Activated naive CD8-positive, alpha-beta T cell treated with anti-CD3 and anti-CD28 coated beads for 36 hours (primary cell): ENCODE measurements around the gene LRSAM1. TPM values are rescaled to one million over a fixed set of nuclear protein-coding genes. Genes with fewer than 3 reads are reported as not detected.

ENCODE experiments used
- DNase-seq: peaks from one replicate; pipeline ENCODE4 v3.0.0; 2021
- H3K27ac Mint-ChIP-seq: one replicate; pipeline ENCODE4 v1.8.0; 2022; ENCODE audit warnings: mild to moderate bottlenecking, moderate library complexity, mixed read lengths
- H3K27me3 Mint-ChIP-seq: one replicate; pipeline ENCODE4 v1.8.0; 2022; ENCODE audit warnings: mild to moderate bottlenecking, mixed read lengths
- H3K36me3 Mint-ChIP-seq: one replicate; pipeline ENCODE4 v1.8.0; 2021; ENCODE audit warnings: mild to moderate bottlenecking, mixed read lengths
- H3K4me1 Mint-ChIP-seq: one replicate; pipeline ENCODE4 v1.8.0; 2021; ENCODE audit warnings: mixed read lengths
- H3K4me3 Mint-ChIP-seq: one replicate; pipeline ENCODE4 v1.8.0; 2022; ENCODE audit warnings: mild to moderate bottlenecking, moderate library complexity, mixed read lengths
- H3K9me3 Mint-ChIP-seq: one replicate; pipeline ENCODE4 v1.8.0; 2022; ENCODE audit warnings: mixed read lengths
- total RNA-seq, 2 experiments: library from RNA; stranded (reverse); gene quantifications; one replicate each; pipeline ENCODE4 v1.2.3, GENCODE V29; 2021

LRSAM1 gene
- total RNA-seq, 2 experiments from 2014 or later, result 17.7 to 20.7 TPM

- no peaks in the 10 kb centered on the region for H3K9me3 Mint-ChIP-seq
- no peak overlapping the region for H3K27ac Mint-ChIP-seq
- H3K4me3 Mint-ChIP-seq, result no peak overlapping the region
Measured at GRCh38 chr9:127421057-127421456, 30.3 kb upstream of the LRSAM1 start.

GRCh38 chr9:127422133-127422782, 29.1 kb upstream of the LRSAM1 start:
- Mint-ChIP-seq H3K27me3 (no peaks in the 10 kb centered on the region), H3K36me3 (peaks cover 24% of the 10 kb centered on the region), H3K9me3 (no peaks in the 10 kb centered on the region), H3K4me1 (peaks cover 28% of the 10 kb centered on the region), H3K27ac (no peak overlapping the region), H3K4me3 (no peak overlapping the region)
- DNase-seq, result no peak

More at GRCh38 chr9:127421057-127421456, 30.3 kb upstream of the LRSAM1 start:
- Mint-ChIP-seq H3K4me1 (peaks cover 20% of the 10 kb centered on the region), H3K36me3 (peaks cover 13% of the 10 kb centered on the region), H3K27me3 (peaks cover 4% of the 10 kb centered on the region)
- no peak for DNase-seq

- Mint-ChIP-seq H3K9me3 (no peaks in the 10 kb centered on the region), H3K27me3 (no peaks in the 10 kb centered on the region), H3K27ac (peak overlapping the region; percentile 12), H3K4me1 (peaks cover 30% of the 10 kb centered on the region), H3K36me3 (peaks cover 28% of the 10 kb centered on the region), H3K4me3 (peak overlapping the region; percentile 95)
- no peak for DNase-seq
Measured at GRCh38 chr9:127422787-127423186, 28.5 kb upstream of the LRSAM1 start.

DNA sequence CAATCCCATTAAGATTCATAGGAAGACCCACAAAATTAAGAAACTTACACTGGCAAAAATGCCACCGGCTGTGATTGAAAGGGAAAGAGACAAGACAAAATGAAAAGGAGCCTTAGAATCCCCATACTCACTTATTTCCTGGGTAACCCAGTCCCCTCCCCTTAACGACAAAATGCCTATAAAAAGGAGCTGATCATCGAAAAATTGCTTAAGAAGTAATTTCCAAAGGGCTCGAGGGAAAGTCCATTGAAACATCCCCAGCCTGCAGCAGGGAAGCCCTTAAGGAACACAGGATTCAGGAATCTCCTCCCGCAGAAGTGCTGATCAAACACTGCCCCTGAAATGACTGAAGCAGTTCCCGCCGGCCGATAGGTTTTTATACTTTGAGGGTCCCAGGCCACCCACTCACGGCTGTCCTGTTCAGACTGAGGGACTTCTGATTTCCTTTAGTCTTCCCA, 27.8 kb upstream of the LRSAM1 start:
- no peaks in the 10 kb centered on the region for H3K27me3 Mint-ChIP-seq
- peak overlapping the region; percentile 99 for H3K27ac Mint-ChIP-seq
- peaks cover 35% of the 10 kb centered on the region for H3K36me3 Mint-ChIP-seq
- peak overlapping the region; percentile 95 for H3K4me3 Mint-ChIP-seq
- H3K4me1 Mint-ChIP-seq, result peaks cover 37% of the 10 kb centered on the region
- no peak for DNase-seq
- H3K9me3 Mint-ChIP-seq, result no peaks in the 10 kb centered on the region

DNA sequence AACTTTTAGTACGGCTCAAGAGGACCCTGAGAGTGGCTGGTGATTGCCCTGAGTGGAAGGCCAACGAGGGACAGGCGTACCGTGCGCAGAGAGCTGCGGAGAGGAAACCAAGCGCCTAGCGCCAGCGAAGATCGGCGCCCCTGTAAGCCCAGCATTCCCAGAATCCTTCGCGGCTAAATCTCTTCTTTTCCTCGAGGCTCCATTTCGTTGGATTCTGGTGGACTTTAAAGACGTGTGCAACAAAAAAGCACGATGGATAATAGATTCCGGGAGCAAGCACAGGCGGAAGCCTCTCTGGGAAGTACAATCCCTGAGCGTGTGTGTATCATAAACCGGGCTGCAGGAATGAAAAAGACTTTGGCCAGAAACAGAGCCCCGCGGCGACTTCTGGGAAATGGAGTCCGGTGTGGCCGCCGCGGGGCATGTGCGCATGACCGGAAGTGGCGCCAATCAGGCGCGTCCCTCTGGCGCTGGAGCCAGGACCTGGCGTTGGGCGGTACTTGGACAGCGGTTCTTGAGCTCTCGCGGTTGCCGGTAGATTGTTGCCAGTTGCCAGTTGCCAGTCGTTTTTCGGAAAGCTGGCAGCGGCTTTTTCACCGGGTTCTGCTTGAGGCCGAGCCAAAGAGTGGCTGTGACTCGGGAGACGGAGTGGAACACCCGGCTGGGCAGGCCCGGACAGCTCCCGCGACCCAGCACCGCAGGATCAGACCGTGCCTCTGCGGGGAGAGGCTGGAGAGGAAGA, 27.2 kb upstream of the LRSAM1 start, which contains the start of gene ZNF79:
ZNF79 (plus strand) TSS at position 449 of the 742 bp plus-strand sequence. CDS start 406 bp downstream, outside the sequence.
- Mint-ChIP-seq H3K4me1 (peaks cover 41% of the 10 kb centered on the region), H3K36me3 (peaks cover 40% of the 10 kb centered on the region), H3K27me3 (no peaks in the 10 kb centered on the region), H3K9me3 (no peaks in the 10 kb centered on the region), H3K27ac (peak within 1 kb of the TSS; percentile 99), H3K4me3 (peak within 1 kb of the TSS; percentile 95)
- peak; percentile 94 for DNase-seq

DNA sequence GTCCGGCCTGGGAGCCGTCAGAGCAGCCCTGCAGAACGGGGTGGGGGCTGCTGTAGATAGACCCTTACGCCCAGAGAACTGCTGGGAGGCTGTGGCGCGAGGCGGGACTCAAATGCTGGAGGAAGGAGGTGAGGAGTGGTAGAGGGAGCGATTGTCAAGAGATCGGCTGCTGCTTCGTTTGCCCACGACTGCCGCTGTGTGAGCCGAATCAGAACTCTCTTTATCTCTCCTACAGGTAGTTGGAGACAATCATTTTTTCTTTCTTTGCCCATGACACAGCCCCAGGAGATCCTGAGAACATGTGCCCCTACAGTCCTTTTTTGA, 26.7 kb upstream of the LRSAM1 start:
- peak overlapping the region; percentile 99 for H3K27ac Mint-ChIP-seq
- H3K9me3 Mint-ChIP-seq, result no peaks in the 10 kb centered on the region
- peaks cover 41% of the 10 kb centered on the region for H3K36me3 Mint-ChIP-seq
- no peaks in the 10 kb centered on the region for H3K27me3 Mint-ChIP-seq
- no peak for DNase-seq
- peak overlapping the region; percentile 95 for H3K4me3 Mint-ChIP-seq
- peaks cover 41% of the 10 kb centered on the region for H3K4me1 Mint-ChIP-seq

DNA sequence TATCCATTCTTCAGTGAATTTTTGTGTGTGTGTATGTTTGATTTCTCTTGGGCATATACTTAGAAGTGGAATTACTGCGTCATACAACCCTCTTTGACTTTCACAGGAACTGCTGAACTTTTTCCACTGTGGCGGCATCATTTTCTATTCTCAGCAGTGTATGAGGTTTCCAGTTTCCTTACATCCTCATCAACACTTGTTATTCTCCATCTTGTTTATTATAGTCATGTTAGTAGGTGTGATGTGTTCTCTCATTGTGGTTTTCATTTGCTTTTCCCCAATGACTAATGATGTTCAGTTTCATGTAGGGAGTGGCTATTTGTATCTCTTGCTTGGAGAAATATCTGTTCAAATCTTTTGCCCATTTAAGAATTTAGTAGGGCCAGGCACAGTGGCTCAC, 24.6 kb upstream of the LRSAM1 start:
- no peaks in the 10 kb centered on the region for H3K9me3 Mint-ChIP-seq
- H3K27ac Mint-ChIP-seq, result peak overlapping the region; percentile 99
- H3K4me3 Mint-ChIP-seq, result peak overlapping the region; percentile 95
- H3K27me3 Mint-ChIP-seq, result no peaks in the 10 kb centered on the region
- H3K4me1 Mint-ChIP-seq, result peaks cover 51% of the 10 kb centered on the region
- peaks cover 59% of the 10 kb centered on the region for H3K36me3 Mint-ChIP-seq
- DNase-seq, result peak; percentile 58

DNA sequence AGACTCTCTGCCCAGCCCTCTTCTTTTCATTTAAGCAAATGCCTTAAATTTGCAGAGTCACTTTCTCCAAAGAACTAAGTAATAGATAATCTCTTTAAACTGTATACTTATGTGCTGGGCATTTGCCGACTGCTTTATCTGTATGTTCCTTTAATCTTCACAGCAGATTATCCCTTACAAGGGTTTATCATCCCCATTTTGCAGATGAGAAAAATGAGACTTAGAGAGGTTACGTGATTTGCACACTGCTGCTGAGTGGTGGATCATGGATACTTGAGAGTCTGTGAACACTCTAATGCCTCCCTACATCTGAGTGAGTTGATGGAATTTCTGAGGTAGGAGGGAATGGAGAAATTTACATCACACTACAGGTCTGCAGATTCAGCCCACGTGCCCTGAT, 23.0 kb upstream of the LRSAM1 start:
- Mint-ChIP-seq H3K4me1 (peaks cover 46% of the 10 kb centered on the region), H3K4me3 (no peak overlapping the region), H3K36me3 (peaks cover 62% of the 10 kb centered on the region), H3K27ac (peak overlapping the region; percentile 6), H3K9me3 (no peaks in the 10 kb centered on the region), H3K27me3 (no peaks in the 10 kb centered on the region)
- no peak for DNase-seq

GRCh38 chr9:127430415-127430814, 20.9 kb upstream of the LRSAM1 start:
- Mint-ChIP-seq H3K36me3 (peaks cover 71% of the 10 kb centered on the region), H3K4me1 (peaks cover 41% of the 10 kb centered on the region), H3K27ac (peak overlapping the region; percentile 53), H3K9me3 (no peaks in the 10 kb centered on the region), H3K4me3 (no peak overlapping the region), H3K27me3 (no peaks in the 10 kb centered on the region)
- DNase-seq, result no peak

GRCh38 chr9:127437497-127438264, 13.6 kb upstream of the LRSAM1 start:
- Mint-ChIP-seq H3K4me3 (no peak overlapping the region), H3K27me3 (no peaks in the 10 kb centered on the region), H3K27ac (peak overlapping the region; percentile 47), H3K4me1 (peaks cover 2% of the 10 kb centered on the region), H3K36me3 (peaks cover 47% of the 10 kb centered on the region), H3K9me3 (no peaks in the 10 kb centered on the region)
- no peak for DNase-seq

DNA sequence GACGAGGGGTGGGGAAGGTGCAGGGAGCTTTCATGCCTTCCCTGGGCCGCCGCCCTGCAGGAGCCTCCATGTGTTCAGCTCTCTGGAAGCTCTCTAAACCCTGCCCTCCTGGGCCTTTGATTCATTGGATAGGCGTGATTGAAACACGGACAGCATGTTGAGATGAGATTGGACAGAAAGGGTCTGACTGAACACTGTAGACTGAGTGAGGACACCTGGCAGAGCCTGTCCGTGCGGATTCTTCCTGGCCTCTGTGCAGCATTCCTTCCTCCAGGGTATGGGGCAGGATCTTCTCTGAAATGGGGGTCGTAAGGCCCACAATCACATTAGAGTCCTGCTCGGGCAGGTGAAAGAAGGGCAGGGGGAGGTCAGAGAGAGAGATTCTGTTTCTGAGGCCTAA, 12.9 kb upstream of the LRSAM1 start:
- Mint-ChIP-seq H3K27ac (no peak overlapping the region), H3K27me3 (no peaks in the 10 kb centered on the region), H3K4me3 (no peak overlapping the region), H3K9me3 (no peaks in the 10 kb centered on the region), H3K36me3 (peaks cover 48% of the 10 kb centered on the region), H3K4me1 (no peaks in the 10 kb centered on the region)
- no peak for DNase-seq

- Mint-ChIP-seq H3K27me3 (peaks cover 5% of the 10 kb centered on the region), H3K4me1 (peaks cover 30% of the 10 kb centered on the region), H3K36me3 (peaks cover 87% of the 10 kb centered on the region), H3K9me3 (peaks cover 21% of the 10 kb centered on the region), H3K27ac (peak overlapping the region; percentile 77), H3K4me3 (peak overlapping the region; percentile 6)
- no peak for DNase-seq
Measured at GRCh38 chr9:127444283-127444920, 6.9 kb upstream of the LRSAM1 start.

DNA sequence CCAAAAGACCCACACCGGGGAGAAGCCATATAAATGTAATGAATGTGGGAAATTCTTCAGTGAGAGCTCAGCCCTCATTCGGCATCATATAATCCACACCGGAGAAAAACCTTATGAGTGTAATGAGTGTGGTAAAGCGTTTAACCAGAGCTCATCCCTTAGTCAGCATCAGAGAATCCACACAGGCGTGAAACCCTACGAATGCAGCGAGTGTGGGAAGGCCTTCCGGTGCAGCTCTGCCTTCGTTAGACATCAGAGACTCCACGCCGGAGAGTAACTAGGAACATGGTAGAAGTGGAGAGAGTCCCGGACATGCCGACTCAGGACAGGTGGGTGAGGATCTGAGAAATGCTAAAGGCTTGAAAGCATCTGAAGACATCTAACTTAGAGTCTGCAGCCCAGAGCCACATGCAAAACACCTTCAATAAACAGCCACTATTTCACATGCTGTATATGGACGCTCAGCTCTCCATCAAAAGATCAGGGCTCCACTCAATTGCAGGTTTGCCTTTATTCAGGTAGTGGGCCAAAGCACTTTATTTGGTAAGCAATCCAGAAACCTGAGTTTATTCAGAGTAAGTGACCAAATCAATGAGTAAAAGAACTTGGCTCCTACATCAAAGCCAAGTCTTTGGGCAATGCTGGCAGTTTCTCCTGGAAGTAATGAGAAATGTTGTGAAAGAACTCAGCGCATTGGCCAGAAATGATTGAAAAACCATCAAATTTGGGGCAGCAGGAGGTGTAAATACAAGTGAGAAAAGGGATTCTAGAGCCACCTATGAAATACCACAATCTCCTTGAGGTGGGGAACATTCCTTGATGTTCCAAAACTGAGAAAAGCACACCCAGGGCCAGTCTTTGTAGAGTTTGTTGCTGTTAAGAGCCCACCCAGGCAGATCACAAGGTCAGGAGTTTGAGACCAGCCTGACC, 6.1 kb upstream of the LRSAM1 start:
- Mint-ChIP-seq H3K36me3 (peaks cover 92% of the 10 kb centered on the region), H3K4me3 (no peak overlapping the region), H3K9me3 (peaks cover 21% of the 10 kb centered on the region), H3K27ac (peak overlapping the region; percentile 96), H3K4me1 (peaks cover 33% of the 10 kb centered on the region), H3K27me3 (peaks cover 8% of the 10 kb centered on the region)
- DNase-seq, result no peak
